DOHH2 (cell line): Measurements from ENCODE around the gene DYNC1I1.

Experiments
- EZH2phosphoT487 ChIP-seq: fragments of 200-600 bp; sonication (generic); IDR thresholded peaks from 2 replicates; pipeline ENCODE4 v1.6.1; 2017; ENCODE audit warnings: borderline replicate concordance, mild to moderate bottlenecking, antibody characterized with exemption, low read length, moderate library complexity, mixed read lengths
- TF ChIP-seq, protein P1 (sequence below): fragments of 200-600 bp; sonication (generic); IDR thresholded peaks from one replicate; pipeline ENCODE4 v1.5.1; 2014; ENCODE audit warnings: antibody characterized with exemption, mild to moderate bottlenecking, low read depth, low read length; ENCODE audit not compliant: poor library complexity, severe bottlenecking

DNA sequence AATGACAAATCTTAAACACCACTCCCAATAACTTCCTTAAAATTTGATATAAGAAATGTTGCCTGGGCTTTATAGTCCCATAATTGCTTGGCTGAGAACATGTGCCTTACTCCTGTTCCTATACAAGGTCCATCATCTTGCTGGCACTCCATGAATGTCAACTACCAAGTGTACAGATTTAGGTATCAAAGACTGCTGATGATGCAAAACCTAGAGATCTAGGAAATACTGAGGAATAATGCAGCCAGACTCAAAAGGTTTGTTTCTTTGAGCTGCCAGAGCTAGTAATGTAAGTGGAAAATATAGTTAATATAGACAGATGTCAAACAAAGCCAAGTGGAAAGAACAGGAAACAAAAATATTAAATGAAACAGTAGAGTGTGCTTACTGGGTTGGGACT is 121.1 kb downstream of the DYNC1I1 start:
- TF ChIP-seq EZH2phosphoT487: no peak
- TF ChIP-seq, protein P1, sequence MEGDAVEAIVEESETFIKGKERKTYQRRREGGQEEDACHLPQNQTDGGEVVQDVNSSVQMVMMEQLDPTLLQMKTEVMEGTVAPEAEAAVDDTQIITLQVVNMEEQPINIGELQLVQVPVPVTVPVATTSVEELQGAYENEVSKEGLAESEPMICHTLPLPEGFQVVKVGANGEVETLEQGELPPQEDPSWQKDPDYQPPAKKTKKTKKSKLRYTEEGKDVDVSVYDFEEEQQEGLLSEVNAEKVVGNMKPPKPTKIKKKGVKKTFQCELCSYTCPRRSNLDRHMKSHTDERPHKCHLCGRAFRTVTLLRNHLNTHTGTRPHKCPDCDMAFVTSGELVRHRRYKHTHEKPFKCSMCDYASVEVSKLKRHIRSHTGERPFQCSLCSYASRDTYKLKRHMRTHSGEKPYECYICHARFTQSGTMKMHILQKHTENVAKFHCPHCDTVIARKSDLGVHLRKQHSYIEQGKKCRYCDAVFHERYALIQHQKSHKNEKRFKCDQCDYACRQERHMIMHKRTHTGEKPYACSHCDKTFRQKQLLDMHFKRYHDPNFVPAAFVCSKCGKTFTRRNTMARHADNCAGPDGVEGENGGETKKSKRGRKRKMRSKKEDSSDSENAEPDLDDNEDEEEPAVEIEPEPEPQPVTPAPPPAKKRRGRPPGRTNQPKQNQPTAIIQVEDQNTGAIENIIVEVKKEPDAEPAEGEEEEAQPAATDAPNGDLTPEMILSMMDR: no peak
